HepG2 (cell line): ENCODE measurements around the gene TMC8. TPM values are rescaled to one million over a fixed set of nuclear protein-coding genes. Genes with fewer than 3 reads are reported as not detected.
A peak's percentile ranks its signal among the peaks of the same experiment; 100 is the strongest.

Source experiments
- FOSL2 ChIP-seq: sonication (generic); formaldehyde crosslinking; IDR thresholded peaks from 2 replicates; pipeline ENCODE4 v1.4.0; 2020; ENCODE audit warnings: missing genetic modification reagents
- KLF12 ChIP-seq: sonication (generic); formaldehyde crosslinking; IDR thresholded peaks from 2 replicates; pipeline ENCODE4 v1.4.0; 2020; ENCODE audit warnings: missing genetic modification reagents, borderline replicate concordance
- LBX2 ChIP-seq: sonication (generic); formaldehyde crosslinking; IDR thresholded peaks from 2 replicates; pipeline ENCODE4 v1.5.0; 2020; ENCODE audit warnings: missing genetic modification reagents, mild to moderate bottlenecking, borderline replicate concordance
- SALL1 ChIP-seq: sonication (generic); formaldehyde crosslinking; IDR thresholded peaks from 2 replicates; pipeline ENCODE4 v1.8.0; 2022; ENCODE audit warnings: mild to moderate bottlenecking, missing genetic modification reagents
- ZBTB40 ChIP-seq, 2 experiments: fragments of 450-650 bp in 1 of 2; sonication (generic) in 1 of 2; formaldehyde crosslinking in 1 of 2; IDR thresholded peaks; 2 replicates each; pipeline versions ENCODE4 v1.6.1 to v1.8.0; 2016 to 2022; ENCODE audit warnings: antibody characterized with exemption in 1 of 2, mild to moderate bottlenecking in 1 of 2, missing genetic modification reagents in 1 of 2
- ZGPAT ChIP-seq: IDR thresholded peaks from 2 replicates; pipeline ENCODE4 v1.6.1; 2016; ENCODE audit warnings: mild to moderate bottlenecking
- ZNF205 ChIP-seq: IDR thresholded peaks from 2 replicates; pipeline ENCODE4 v1.6.1; 2018; ENCODE audit warnings: missing biosample characterization, missing genetic modification reagents
- ZNF232 ChIP-seq: sonication (generic); formaldehyde crosslinking; IDR thresholded peaks from 2 replicates; pipeline ENCODE4 v1.4.0; 2020; ENCODE audit warnings: missing genetic modification reagents, borderline replicate concordance
- ZNF496 ChIP-seq: sonication (generic); formaldehyde crosslinking; IDR thresholded peaks from 2 replicates; pipeline ENCODE4 v1.8.1; 2023; ENCODE audit warnings: mild to moderate bottlenecking, moderate library complexity, missing genetic modification reagents; ENCODE audit not compliant: insufficient replicate concordance
- ZNF687 ChIP-seq: sonication (generic); formaldehyde crosslinking; IDR thresholded peaks from 2 replicates; pipeline ENCODE4 v1.5.1; 2020; ENCODE audit warnings: mild to moderate bottlenecking, missing genetic modification reagents, moderate library complexity
- ZNF878 ChIP-seq: sonication (generic); formaldehyde crosslinking; IDR thresholded peaks from 2 replicates; pipeline ENCODE4 v1.8.1; 2023; ENCODE audit warnings: mild to moderate bottlenecking, missing genetic modification reagents, moderate library complexity
- polyA plus RNA-seq, 8 experiments: library from polyadenylated mRNA; depleted of rRNA in 3 of 8; stranded (reverse) in 7 of 8; unstranded in 1 of 8; fragments of >200 nt; fragmentation: Illumina TruSeq in 4 of 8; extraction: Trizol in 4 of 8; gene quantifications; 2 replicates each; pipeline versions ENCODE4 v1.2.1 to v1.2.3, GENCODE V29; 2011 to 2016; ENCODE audit warnings: low read depth in 4 of 8, missing spikeins in 1 of 8, mixed read lengths in 1 of 8; ENCODE audit not compliant: insufficient read depth in 1 of 8
- total RNA-seq, 5 experiments: library from RNA; depleted of rRNA; stranded (reverse); fragments of >200 nt; fragmentation: Illumina TruSeq; extraction: Trizol; gene quantifications; 2 replicates each; pipeline ENCODE4 v1.2.3, GENCODE V29; 2016; ENCODE audit warnings: low read depth in 1 of 5

TMC8 gene
- total and polyA plus RNA-seq, 2 of the 13 experiments (the other 11 are each of a cell fraction or from before 2014, with no cell fraction given), result 0.53 to 7.8 TPM

GRCh38 chr17:78128551-78129350 is 1.8 kb upstream of the TMC8 start, which contains the start of gene TMC6 (continued):
- TF ChIP-seq LBX2 (CRISPR knock-in tag), result no peak
- TF ChIP-seq ZNF878 (CRISPR knock-in tag), result peak; percentile 73; the same call in 1 of the 2 replicates
- peak; percentile 56 for TF ChIP-seq ZNF687 (CRISPR knock-in tag)
- no peak for TF ChIP-seq KLF12 (CRISPR knock-in tag)
- TF ChIP-seq ZNF232 (CRISPR knock-in tag), result peak; percentile 45; the same call in 1 of the 2 replicates
- peak; percentile 70; the same call in 1 of the 2 replicates for TF ChIP-seq ZGPAT (CRISPR knock-in tag)
- TF ChIP-seq ZNF496 (CRISPR knock-in tag), result no peak
- TF ChIP-seq ZBTB40 (IDR thresholded peaks at IDR 0.05), result no peak
- TF ChIP-seq ZBTB40 (CRISPR knock-in tag; IDR thresholded peaks at IDR 0.05), result peak; percentile 62; the same call in 1 of the 2 replicates
- peak; percentile 53 for TF ChIP-seq FOSL2 (CRISPR knock-in tag)
- no peak for TF ChIP-seq ZNF205 (CRISPR knock-in tag)
- TF ChIP-seq SALL1 (CRISPR knock-in tag), result peak; percentile 73
